NCI-H1694 (cell line): Measurements from ENCODE around the gene NUMBL.
A peak's percentile ranks its signal among the peaks of the same experiment; 100 is the strongest.
"Not testable (repeated sequence)": the region's sequence is repeated elsewhere in the genome, so short reads cannot be mapped to it uniquely, and the experiment has no call there.

Experiments
- DNase-seq: peaks from one replicate; lab custom pipeline; 2025; lab: John Stamatoyannopoulos, UW

The NUMBL gene

GRCh38 chr19:40662925-40663694, 27.3 kb downstream of the NUMBL start:
- peak; percentile 83 for DNase-seq

GRCh38 chr19:40661616-40662015, 28.8 kb downstream of the NUMBL start:
- DNase-seq, result no peak

- no peak for DNase-seq
Measured at GRCh38 chr19:40659566-40659965, 30.9 kb downstream of the NUMBL start.

- DNase-seq, result no peak
Measured at GRCh38 chr19:40659116-40659515, 31.3 kb downstream of the NUMBL start.

- no peak for DNase-seq
Measured at GRCh38 chr19:40658031-40658430, 32.4 kb downstream of the NUMBL start.

GRCh38 chr19:40655684-40656083, 34.8 kb downstream of the NUMBL start:
- DNase-seq, result not testable (repeated sequence)

GRCh38 chr19:40652303-40652702, 38.1 kb downstream of the NUMBL start:
- DNase-seq, result not testable (repeated sequence)

GRCh38 chr19:40650749-40651305, 39.6 kb downstream of the NUMBL start:
- no peak for DNase-seq

- not testable (repeated sequence) for DNase-seq
Measured at GRCh38 chr19:40649903-40650675, 40.4 kb downstream of the NUMBL start.

GRCh38 chr19:40646743-40647254, 43.7 kb downstream of the NUMBL start:
- DNase-seq, result no peak

GRCh38 chr19:40642757-40643305, 47.6 kb downstream of the NUMBL start:
- DNase-seq, result no peak

- no peak for DNase-seq
Measured at GRCh38 chr19:40642051-40642706, 48.3 kb downstream of the NUMBL start.

GRCh38 chr19:40641281-40641680, 49.2 kb downstream of the NUMBL start:
- no peak for DNase-seq

GRCh38 chr19:40640744-40641143, 49.7 kb downstream of the NUMBL start:
- DNase-seq, result no peak

- DNase-seq, result no peak
Measured at GRCh38 chr19:40639638-40639982, 50.8 kb downstream of the NUMBL start.

GRCh38 chr19:40638327-40638726, 52.1 kb downstream of the NUMBL start:
- DNase-seq, result no peak

- DNase-seq, result no peak
Measured at GRCh38 chr19:40633207-40633606, 57.2 kb downstream of the NUMBL start.

- DNase-seq, result no peak
Measured at GRCh38 chr19:40632311-40633036, 58.0 kb downstream of the NUMBL start.

- DNase-seq, result no peak
Measured at GRCh38 chr19:40630571-40631160, 59.8 kb downstream of the NUMBL start.

- no peak for DNase-seq
Measured at GRCh38 chr19:40629346-40629745, 61.1 kb downstream of the NUMBL start.
